Mucosa of gallbladder (tissue), 1 donor: ENCODE results near the gene CCL13. TPM values are rescaled to one million over a fixed set of nuclear protein-coding genes. Genes with fewer than 3 reads are reported as not detected.

ENCODE experiments used
- DNase-seq: peaks from one replicate; pipeline ENCODE4 v3.0.0-alpha.2; 2020; ENCODE audit warnings: low spot score
- total RNA-seq: library from RNA; stranded (reverse); gene quantifications from one replicate; pipeline ENCODE4 v1.2.1, GENCODE V29; 2021
- donor health status: DM: no; HTN: no; CAD: no.

Gene CCL13
- total RNA-seq, 1 donor from 2014 or later = 1.5 TPM

DNA sequence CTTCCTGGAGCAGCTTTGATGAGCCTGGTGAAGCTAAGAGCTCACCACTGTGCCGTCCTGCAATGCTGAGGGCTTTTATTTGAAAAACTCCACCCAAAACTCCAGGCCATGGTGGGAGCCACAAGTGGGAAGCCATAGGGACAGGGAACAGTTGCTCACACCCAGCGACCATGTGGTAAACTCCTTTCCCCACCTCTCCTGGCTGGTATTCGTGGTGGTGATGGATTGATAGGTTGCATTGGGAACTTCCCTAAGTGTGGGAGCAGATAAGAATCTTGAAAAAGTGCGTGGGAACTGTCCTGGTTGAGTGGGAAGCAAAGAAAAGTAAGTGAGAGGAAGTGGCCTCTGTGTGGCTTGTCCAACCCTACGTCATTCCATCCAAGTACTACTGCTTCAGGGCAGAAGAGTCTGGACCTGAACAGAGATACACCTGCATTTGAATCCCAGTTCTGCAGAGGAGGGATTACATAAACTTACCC lies 6.9 kb downstream of the CCL13 start, which contains the start of gene CCL1:
CCL1 (minus strand) TSS at position 51 of the 479 bp plus-strand sequence. CDS start 72 bp downstream, outside the sequence.
- DNase-seq = no peak

DNA sequence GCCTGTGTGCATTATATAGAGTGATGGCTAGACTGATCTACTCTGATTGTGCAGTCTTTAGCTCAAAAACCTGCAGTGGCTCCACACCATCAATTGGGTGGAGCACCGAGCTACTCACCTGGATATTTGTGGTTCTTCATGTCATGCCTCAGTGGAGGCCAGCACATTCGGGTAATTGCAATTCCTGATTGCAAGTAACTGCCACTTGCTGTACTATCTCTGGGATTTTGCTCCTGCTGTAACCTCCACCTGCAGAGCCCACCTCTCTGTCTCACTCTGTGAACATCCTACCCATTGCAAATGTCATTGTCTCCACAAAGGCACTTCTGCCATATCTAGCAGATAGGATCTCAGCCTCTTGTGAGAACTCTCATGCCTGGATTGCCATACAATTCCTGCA lies 8.5 kb downstream of the CCL13 start:
- DNase-seq = no peak

DNA sequence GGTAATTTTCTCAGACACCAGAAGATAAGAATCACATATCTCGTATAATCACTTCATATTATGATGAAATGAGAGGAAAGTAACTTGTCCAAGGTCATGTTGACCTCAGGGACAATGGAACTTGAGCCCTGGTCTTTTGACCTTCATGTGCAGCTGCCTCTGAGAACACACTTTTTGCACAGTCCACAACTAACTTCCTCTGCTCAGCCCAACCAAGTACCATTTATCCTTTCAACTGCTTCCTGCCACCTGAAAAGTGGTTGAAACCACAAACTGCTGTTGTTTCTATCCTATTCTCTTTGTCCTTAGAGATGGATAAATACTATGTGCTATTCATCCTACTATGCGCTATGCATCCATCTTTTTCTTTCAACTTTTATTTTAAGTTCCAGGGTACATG lies 9.1 kb downstream of the CCL13 start:
- no peak for DNase-seq

DNA sequence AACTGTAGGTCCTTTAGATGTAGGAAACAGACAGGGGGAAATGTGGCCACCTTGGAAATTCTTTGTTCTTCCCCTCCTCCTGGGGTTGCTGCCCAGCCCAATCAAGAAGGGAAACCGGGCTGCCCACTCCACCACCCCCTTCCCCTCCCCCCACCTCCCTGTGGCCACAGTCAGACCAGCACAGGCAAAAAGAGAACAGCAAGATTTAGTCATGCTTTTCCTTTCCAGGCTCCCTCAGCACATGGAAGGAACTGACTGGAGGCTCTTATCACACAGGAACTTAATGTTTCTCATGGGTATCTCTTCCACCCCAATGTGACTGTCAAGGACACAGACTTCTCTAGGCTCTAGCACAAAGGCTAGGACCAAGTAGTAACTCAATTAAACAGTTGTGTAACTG lies 9.7 kb downstream of the CCL13 start:
- DNase-seq = no peak

DNA sequence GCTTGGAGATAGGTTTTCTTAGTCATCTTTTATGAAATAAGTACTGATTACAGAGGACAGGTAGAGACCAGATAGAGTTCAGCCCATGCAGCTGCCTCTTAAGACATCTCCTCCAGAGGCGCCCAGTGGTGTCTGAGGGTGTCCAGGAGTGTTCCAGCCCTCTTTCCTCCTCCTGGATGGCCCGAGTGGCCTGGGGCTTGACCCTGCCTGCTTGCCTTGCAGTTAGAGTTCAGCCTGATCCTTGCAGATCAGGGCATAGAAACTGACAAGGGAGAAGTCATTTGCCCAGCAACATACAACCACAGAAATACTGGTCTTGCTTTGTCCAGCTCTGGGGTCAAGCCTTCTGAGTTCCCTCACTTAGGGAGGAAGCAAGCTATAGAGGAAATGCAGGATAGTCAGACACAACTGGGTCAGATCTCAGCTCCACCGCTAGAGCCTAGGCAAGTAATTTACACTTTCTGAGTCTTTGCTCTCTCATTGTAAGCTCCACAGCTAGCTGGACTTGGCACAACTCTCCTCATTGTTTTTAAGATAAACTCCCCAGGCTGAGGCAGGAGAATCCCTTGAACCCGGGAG lies 10.3 kb downstream of the CCL13 start:
- DNase-seq = no peak

DNA sequence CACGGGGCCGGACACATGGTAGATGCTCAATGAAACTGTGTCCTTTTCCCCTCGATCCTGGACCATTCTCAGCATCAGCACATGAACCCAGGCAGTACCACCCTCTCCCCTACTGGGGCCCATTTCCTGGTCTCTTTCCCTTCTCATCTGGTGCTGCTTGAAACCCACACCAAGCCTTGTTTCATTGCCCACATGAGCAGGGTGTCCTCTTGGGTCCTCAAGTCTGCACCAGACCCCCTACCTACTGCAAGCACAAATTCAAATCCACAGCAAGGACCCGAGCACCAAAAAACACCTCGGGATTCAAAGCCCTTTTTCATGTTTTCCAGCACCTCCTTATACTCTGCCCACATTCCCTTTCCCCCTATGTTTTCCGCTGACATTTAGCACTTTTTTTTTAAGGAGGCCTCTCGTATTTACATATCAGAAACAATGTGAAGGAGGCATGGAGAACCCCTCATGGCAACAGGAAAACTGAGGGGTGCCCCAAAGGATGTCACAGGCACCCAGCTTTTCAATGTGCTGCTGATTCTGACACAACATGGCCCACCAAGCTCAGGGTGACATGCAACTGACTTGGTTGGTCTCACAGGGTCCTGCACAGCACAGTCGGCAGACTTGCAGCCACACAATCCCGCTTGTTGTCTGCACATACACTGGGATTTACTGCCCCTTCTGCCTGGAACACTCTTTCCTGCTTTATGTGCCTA lies 11.4 kb downstream of the CCL13 start:
- DNase-seq = no peak

DNA sequence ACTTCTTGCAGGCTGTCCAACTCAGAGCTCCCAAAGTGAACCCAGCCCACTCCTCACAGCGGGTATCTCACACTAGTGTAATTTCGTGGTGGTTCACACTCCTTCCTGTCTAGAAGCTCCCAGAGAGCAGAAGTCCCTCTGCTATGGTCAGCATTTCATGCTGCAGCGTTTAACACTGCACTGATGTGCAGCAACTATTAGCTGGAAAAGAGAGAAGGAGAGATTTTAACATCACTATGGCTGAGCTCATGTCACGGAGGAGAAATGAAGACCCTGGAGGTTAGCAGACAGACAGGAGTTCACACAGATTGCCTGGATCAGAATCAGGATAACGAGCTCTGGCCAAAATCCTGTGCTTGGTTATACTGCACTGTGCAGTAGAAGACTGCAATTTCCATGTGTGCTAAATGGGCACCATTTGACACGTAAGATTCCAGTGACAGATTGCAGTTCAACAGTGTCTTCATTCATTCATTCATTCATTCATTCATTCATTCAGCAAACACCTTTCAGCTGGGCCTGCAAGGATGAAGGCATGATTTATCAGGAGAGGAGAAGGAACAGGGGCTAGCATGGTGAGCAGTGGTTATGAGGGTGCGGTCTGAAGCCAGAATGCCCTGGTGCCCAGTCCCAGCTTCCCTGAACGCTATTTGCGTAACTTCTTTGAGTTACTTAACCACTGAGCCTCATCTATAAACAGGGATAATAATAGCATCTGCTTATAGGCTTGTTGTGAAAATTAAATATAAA lies 12.1 kb downstream of the CCL13 start:
- DNase-seq = no peak

DNA sequence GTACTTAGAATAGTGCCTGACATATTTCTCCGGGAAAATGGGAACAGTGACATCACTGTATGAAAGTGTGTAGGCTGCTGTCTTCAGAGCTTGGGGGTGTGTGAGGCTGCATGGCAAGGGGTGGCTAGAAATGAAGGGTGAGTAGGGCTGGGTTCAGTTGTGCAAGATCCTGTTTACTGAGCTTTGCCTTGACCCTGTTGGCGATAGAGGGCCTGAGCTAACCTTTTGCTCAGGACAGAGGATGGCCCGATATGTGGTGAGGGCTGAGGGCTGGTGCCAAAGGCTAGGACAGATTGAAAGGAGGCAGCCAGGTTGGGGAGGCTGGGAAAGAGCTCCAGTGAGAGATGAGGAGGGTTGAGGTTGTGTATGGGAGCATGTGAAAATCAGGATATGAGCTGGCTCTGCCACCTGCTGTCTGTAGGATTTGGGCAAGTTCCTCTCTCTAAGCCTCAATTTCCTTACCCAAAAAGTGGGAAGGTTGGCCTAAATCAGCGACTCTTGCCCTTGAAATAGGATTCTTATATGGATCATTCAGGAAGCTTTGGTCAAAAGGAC lies 12.7 kb downstream of the CCL13 start:
- DNase-seq = no peak

DNA sequence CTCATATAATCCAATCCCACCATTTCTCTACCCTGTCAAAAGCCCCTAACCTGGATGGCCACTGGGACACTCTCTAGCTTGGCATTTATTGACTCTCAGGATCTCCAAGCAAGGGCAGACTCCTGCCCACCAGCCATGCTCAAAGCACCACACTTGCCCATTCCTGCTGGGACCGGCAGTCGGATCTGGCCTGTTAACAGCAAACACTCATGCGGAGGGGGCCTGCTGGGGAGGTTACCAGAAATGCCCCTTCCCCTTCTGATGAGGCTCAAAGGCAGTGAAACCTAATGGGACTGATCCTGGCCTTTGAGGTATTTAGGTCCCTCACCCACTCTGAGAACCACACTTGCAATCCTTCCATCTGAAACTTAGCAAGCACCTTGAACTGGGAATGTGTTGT lies 13.3 kb downstream of the CCL13 start:
- DNase-seq = no peak

DNA sequence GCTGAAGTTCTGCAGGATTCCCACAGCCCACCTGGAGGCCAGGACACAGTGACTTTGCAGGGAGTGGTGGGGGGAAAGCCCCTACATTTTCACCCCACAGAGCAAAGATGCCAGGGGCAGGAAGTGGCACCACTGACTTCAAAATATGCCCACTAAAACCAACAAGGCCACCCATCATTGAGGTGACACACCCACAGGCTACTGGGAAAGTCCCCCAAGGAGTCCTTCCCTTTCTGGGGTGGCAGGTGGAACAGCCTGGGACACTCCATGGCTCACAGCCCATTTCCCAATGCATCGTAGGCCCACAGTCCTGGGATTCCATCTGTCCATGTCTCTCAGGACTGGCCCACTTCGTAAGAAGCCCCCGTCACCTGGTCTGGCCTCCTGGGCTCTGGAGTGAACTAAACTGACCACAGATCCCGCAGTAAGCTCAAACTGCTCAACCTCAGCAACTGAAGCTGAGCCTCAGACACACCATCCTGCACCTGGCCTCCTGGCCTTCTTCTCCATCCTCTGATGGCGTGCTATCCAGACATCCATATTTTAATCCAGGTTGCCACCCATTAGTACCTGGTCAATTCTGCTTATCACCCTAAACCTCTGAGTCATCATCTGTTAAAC lies 14.2 kb downstream of the CCL13 start:
- DNase-seq = no peak

DNA sequence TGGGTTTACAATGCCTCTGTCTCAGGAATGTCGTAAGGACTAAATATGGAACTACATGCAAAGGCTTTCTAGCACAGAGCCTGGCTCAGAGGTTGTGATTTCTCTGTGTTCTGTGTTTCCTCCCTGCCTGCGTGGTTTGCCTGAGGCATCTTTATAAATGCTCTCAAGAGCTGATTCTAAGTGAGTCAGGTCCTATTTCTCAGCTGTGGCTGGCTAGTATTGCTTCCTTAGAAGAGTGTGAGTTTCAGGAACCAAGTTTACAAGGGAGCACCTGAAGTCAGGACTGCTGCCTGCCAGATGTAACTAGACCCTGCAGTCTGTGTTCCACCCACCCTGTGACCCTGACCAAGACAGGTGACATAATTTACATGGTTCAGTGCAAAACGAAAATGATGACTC lies 14.7 kb downstream of the CCL13 start:
- no peak for DNase-seq

DNA sequence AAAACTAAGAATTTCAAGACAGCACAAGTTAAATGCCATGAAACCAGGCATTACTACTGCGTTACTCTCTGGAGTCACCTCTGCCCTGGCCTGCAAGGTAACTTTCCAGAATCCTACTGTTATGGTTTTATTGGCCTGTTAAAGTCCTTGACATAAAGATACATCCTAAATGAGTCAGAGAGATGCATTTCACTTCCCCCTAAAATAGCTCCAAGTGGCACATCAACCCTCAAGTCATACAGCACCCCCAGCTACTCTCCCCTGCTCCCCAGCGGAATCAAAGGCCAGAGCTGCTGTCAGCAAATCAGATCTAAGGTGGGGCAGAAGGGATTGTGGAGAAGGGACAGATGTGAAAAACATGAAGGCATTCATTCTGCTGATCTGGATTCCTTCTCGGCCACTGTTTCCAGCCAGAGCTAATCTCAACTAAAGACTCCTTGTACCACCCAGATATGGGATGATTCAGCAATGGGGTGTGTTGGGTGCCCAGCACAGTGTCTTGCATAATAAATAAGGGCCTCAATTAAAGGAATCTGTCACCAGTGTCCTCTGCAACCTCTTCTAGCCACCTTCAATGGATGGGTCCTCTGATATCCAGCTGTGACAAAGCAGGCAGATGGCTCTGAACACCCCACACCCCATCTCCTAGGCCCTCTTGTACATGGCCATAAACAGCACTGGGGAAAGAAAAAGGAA lies 15.3 kb downstream of the CCL13 start:
- DNase-seq = no peak

DNA sequence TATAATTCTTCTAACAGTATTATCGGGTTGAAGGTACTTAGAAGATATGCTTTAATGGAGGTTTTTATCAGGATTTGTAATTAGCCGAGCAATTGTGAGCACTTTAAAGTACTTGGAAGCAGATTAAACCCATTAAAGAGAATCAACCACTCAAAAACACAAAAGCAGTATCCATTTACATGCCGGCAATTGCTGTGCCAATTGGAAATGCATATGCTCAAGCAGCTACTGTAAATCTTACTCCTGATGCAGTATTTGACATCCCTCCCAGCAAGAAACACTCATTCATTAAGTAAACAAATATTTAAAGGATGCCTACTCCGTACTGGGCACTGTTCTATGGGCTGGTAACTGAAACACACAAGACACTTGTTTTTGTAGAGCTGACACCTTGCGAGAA lies 18.2 kb downstream of the CCL13 start:
- no peak for DNase-seq

DNA sequence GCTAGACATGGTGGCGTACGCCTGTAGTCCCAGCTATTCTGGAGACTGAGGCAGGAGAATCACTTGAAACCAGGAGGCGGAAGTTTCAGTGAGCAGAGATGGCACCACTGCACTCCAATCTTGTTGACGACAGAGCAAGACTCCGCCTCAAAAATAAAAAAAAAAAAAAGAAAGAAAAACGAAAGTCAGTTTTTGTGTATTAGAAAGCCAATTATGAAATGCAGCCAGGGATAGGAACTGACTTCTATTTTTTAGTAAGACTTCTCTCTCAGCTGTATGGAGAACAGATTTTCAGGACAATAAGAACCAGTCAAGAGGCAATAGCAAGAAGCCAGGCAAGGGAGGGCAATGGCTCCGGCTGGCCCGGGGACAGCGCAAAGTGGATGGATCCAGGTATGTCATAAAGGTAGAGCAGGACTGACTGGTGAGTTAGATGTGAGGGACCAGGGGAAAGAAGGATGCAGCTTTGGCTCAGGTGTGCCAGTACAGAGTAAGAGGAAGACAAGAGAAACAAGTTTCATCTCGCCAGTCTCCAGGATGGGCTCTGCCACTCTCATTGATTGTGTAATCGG lies 19.2 kb downstream of the CCL13 start:
- no peak for DNase-seq

DNA sequence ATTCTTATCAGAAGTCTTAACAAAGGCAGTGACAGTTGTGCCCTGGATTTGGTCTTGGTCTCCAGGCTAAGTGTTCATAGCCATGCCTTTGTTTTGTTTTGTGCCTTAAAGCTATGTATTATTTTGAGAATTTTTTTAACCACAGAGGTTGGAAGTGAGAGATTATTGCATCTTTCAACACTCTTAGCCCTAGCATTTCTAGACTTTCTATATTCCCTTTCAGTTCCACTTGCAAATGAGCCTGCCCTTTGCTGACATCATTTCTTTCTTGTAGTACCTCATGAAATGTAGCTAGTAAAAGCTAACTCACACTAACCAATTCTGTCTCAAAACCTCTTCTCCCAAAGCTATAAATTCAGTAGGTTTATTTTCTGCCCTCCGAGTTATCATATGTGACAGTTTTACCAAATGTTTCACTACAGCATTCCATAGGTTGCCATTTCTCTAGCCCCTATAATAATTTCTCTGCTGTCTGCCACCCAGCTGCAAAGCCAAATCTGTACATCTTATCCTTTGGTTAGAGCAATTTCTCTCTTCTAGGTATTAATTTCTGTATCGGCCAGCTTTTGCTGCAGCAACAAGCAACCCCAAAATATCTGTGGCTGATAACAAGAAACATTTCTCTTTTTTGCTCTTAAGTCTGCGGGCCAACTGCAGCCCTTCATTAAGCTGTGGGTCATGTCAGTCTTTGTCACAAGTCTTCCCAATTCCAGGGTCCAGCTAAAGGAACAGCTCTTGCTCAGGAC lies 21.0 kb downstream of the CCL13 start:
- no peak for DNase-seq

DNA sequence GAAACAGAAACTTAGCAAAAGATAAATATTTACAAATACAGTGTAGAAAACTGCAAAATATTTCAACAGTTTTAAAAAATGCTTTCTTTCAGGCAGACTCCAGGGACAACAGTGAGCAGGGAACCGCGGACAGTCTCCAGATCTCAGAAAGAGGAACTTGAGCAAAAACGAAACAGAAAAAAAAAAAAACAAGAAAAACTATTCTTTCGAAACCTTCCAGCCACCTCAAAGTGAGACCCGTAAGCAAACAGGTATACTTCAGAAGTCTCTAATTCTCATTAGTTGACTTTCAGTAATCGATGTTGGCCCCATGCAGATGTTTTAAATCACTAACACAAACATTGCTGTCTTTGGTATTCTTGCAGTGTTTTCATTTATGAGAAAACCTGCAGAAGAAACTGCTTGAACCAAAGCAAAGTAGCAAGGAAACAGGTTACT lies 22.4 kb downstream of the CCL13 start:
- DNase-seq = no peak

DNA sequence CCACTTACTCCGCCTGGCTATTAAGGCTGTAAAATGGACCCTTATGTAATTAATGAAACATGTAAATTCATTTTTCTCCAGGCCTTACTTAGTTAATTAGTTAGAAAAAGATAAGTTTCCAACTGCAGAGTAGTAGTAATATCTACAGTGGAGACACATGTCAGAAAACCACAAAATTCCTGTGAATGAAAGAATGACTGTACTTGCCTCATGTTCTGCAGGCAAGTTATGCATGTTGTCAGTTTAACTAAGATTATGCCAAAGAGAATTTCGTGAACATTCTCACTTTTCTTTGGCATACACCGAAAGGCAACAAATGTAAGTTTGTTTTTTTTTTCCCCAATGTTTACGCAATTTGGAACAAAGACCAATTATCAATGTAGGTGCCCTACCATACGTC lies 23.6 kb downstream of the CCL13 start:
- no peak for DNase-seq

DNA sequence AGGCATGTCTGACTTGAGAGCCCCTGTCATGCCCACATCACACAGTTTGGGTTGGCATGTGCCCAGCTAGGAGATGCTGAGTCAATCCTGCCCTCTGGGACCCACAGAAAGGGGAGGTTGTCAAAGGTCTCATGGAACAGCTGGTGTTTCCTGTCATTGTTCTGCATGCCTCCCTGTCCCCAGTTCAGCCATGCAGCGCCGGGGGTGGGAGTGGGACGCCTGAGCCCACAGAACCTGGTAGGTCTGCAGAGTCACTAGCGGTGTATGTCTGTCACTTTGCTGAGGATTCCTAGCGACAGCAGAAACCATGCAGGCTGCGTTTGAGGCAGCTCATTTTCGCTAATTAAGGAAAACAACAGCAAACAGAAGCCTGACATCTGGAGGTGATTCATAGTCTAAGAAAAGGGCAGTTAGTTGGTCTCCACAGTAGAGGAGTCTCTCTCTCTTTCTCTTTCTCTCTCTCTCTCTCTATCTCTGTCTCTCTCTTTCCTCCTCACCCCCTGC lies 26.4 kb downstream of the CCL13 start:
- no peak for DNase-seq

DNA sequence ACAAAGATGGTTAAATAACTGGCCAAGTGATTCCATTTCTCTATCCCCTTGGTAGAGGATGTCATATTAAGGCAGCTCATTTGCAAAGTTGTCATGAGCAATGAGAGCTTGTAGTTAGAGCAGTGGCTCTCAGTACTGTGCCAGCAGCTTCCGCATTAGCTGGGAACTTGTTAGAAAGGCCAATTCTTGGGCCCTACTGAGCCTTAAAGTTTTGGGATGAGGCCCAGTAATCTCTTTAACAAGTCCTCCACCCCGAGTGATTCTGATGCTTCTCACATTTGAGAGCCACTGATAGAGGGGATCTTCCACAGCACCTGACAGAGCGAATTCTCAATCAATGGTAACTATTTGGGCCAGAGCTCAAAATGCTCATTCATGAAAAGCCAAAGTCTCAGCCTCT lies 26.9 kb downstream of the CCL13 start:
- no peak for DNase-seq

DNA sequence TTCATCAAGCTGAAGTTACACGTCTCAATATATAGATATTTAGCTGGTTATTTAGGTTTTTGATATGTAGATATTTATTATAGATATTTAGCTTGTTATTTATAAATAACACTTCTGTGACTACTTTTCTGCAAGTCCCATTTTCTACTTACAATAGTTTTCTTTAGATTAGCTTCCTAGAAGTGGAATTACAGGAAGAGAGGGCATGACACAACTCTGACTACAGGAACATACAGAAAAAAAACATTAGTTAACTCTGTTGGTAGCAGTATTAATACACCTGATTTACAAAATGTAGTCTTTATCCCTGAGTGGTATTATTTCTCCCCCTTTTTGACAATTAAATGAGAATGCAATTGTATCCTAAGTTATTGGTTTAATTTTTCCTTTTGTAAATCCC lies 28.0 kb downstream of the CCL13 start:
- DNase-seq = no peak
